ENCODE measurements around the gene AUP1. TPM values are rescaled to one million over a fixed set of nuclear protein-coding genes. Genes with fewer than 3 reads are reported as not detected.

Gene AUP1
- polyA plus RNA-seq, 3 donors, result 93.2 to 113 (median 107) TPM

GRCh38 chr2:74526649-74527230, 2.8 kb downstream of the AUP1 start:
- no peak for DNase-seq (ENCODE audit: extremely low read depth in 1 of 11, low read depth in 9 of 11, low spot score in 4 of 11)

- no peak for DNase-seq (ENCODE audit: extremely low read depth in 1 of 11, low read depth in 9 of 11, low spot score in 4 of 11)
These were observed 3.5 kb downstream of the AUP1 start, which contains the start of gene DQX1 for GRCh38 chr2:74525717-74526648. DQX1 (minus strand) TSS chr2:74526231; CDS start chr2:74525729, 502 bp downstream.

GRCh38 chr2:74524955-74525716, 4.4 kb downstream of the AUP1 start:
- no peak for DNase-seq (ENCODE audit: extremely low read depth in 1 of 11, low read depth in 9 of 11, low spot score in 4 of 11)

GRCh38 chr2:74524005-74524404, 5.5 kb downstream of the AUP1 start:
- no peak for DNase-seq (ENCODE audit: extremely low read depth in 1 of 11, low read depth in 9 of 11, low spot score in 4 of 11)

GRCh38 chr2:74522516-74522915, 7.0 kb downstream of the AUP1 start:
- DNase-seq (ENCODE audit: extremely low read depth in 1 of 11, low read depth in 9 of 11, low spot score in 4 of 11), result no peak

GRCh38 chr2:74516650-74517049, 12.9 kb downstream of the AUP1 start:
- DNase-seq (ENCODE audit: extremely low read depth in 1 of 11, low read depth in 9 of 11, low spot score in 4 of 11), result no peak

- no peak for DNase-seq (ENCODE audit: extremely low read depth in 1 of 11, low read depth in 9 of 11, low spot score in 4 of 11)
These were observed 13.4 kb downstream of the AUP1 start for GRCh38 chr2:74515981-74516633.

- no peak for DNase-seq (ENCODE audit: extremely low read depth in 1 of 11, low read depth in 9 of 11, low spot score in 4 of 11)
These were observed 14.1 kb downstream of the AUP1 start for GRCh38 chr2:74515271-74515980.

GRCh38 chr2:74514368-74515270, 14.9 kb downstream of the AUP1 start, which contains the start of gene TLX2:
TLX2 (plus strand) TSS chr2:74514450; CDS start chr2:74514807, 357 bp downstream.
- no peak for DNase-seq (ENCODE audit: extremely low read depth in 1 of 11, low read depth in 9 of 11, low spot score in 4 of 11)

- no peak for DNase-seq (ENCODE audit: extremely low read depth in 1 of 11, low read depth in 9 of 11, low spot score in 4 of 11)
These were observed 15.7 kb downstream of the AUP1 start for GRCh38 chr2:74513605-74514367.

GRCh38 chr2:74512744-74513604, 16.5 kb downstream of the AUP1 start:
- no peak for DNase-seq (ENCODE audit: extremely low read depth in 1 of 11, low read depth in 9 of 11, low spot score in 4 of 11)

- DNase-seq (ENCODE audit: extremely low read depth in 1 of 11, low read depth in 9 of 11, low spot score in 4 of 11), result no peak
These were observed 18.2 kb downstream of the AUP1 start for GRCh38 chr2:74511104-74511989.

GRCh38 chr2:74510272-74510671, 19.2 kb downstream of the AUP1 start:
- no peak for DNase-seq (ENCODE audit: extremely low read depth in 1 of 11, low read depth in 9 of 11, low spot score in 4 of 11)

- DNase-seq (ENCODE audit: extremely low read depth in 1 of 11, low read depth in 9 of 11, low spot score in 4 of 11), result no peak
These were observed 21.5 kb downstream of the AUP1 start for GRCh38 chr2:74507926-74508520.

Data from renal cortex interstitium (tissue), 11 donors.